ENCODE measurements around the gene SLC39A7.

Gene SLC39A7

GRCh38 chr6:33195304-33196165 lies 5.1 kb upstream of the SLC39A7 start:
- no peak for DNase-seq (ENCODE audit: low read depth)
- no peak overlapping the region for H3K4me3 ChIP-seq (ENCODE audit: low read length)
- no peak for TF ChIP-seq CTCF (IDR thresholded peaks at IDR 0.05; ENCODE audit: insufficient read depth, low read depth, low read length, missing control alignments)

- TF ChIP-seq CTCF (IDR thresholded peaks at IDR 0.05; ENCODE audit: insufficient read depth, low read depth, low read length, missing control alignments): peak; percentile 77
- DNase-seq (ENCODE audit: low read depth): peak; percentile 73
- no peak overlapping the region for H3K4me3 ChIP-seq (ENCODE audit: low read length)
Measured at GRCh38 chr6:33197431-33198048, 3.1 kb upstream of the SLC39A7 start.

GRCh38 chr6:33198159-33198852 lies 2.4 kb upstream of the SLC39A7 start:
- TF ChIP-seq CTCF (IDR thresholded peaks at IDR 0.05; ENCODE audit: insufficient read depth, low read depth, low read length, missing control alignments): no peak
- H3K4me3 ChIP-seq (ENCODE audit: low read length): no peak overlapping the region
- DNase-seq (ENCODE audit: low read depth): no peak

- peak overlapping the region; percentile 97 for H3K4me3 ChIP-seq (ENCODE audit: low read length)
- TF ChIP-seq CTCF (IDR thresholded peaks at IDR 0.05; ENCODE audit: insufficient read depth, low read depth, low read length, missing control alignments): no peak
- DNase-seq (ENCODE audit: low read depth): no peak
Measured at GRCh38 chr6:33198853-33199436, 1.7 kb upstream of the SLC39A7 start.

- TF ChIP-seq CTCF (IDR thresholded peaks at IDR 0.05; ENCODE audit: insufficient read depth, low read depth, low read length, missing control alignments): no peak
- H3K4me3 ChIP-seq (ENCODE audit: low read length): peak overlapping the region; percentile 97
- DNase-seq (ENCODE audit: low read depth): peak; percentile 66
Measured at GRCh38 chr6:33199687-33200218, 914 bp upstream of the SLC39A7 start.

GRCh38 chr6:33201147-33201545 lies 479 bp downstream of the SLC39A7 start:
- no peak for DNase-seq (ENCODE audit: low read depth)
- peak overlapping the region; percentile 97 for H3K4me3 ChIP-seq (ENCODE audit: low read length)
- no peak for TF ChIP-seq CTCF (IDR thresholded peaks at IDR 0.05; ENCODE audit: insufficient read depth, low read depth, low read length, missing control alignments)

Data from epithelial cell of esophagus (primary cell).